Stimulated activated CD4-positive, alpha-beta T cell treated with anti-CD3 and anti-CD28 coated beads, Interleukin-4, amount 100 ng/mL, for 1 hour (primary cell): ENCODE data around the gene CCND1.
"Not testable (repeated sequence)": the region's sequence is repeated elsewhere in the genome, so short reads cannot be mapped to it uniquely, and the experiment has no call there.

ENCODE experiments used
- DNase-seq: peaks from one replicate; pipeline ENCODE4 v3.0.0-alpha.2; 2020

CCND1 gene

DNA sequence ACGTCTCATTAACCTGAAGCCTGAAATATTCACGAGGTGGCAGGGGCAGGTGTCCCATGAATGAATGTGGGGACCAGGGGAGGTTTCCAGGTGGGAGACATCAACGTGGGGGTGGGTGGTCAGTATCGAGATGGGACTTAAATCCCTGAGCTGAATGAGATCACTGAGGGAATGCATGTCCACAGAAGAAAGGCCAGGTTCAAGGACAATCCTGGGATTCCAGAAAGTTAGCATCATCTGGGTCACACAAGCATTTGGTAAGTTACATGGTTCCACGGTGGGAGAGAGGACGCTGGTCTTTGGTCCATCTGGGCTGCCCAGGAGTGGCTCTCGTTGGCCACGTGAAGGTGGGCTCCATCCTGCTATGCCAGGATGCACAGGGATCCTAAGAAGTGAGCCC is 22.7 kb upstream of the CCND1 start:
- no peak for DNase-seq

- no peak for DNase-seq
These were observed 20.2 kb upstream of the CCND1 start for GRCh38 chr11:69620683-69621290.

- not testable (repeated sequence) for DNase-seq
These were observed 18.8 kb upstream of the CCND1 start for GRCh38 chr11:69622097-69622681.

- no peak for DNase-seq
These were observed 16.7 kb upstream of the CCND1 start for GRCh38 chr11:69624293-69624692.

- no peak for DNase-seq
These were observed 15.5 kb upstream of the CCND1 start for GRCh38 chr11:69625476-69625875.

- DNase-seq: no peak
These were observed 13.4 kb upstream of the CCND1 start for GRCh38 chr11:69627551-69627950.

GRCh38 chr11:69630017-69630416 is 10.9 kb upstream of the CCND1 start:
- DNase-seq: no peak

- DNase-seq: no peak
These were observed 10.5 kb upstream of the CCND1 start for GRCh38 chr11:69630424-69630823.

DNA sequence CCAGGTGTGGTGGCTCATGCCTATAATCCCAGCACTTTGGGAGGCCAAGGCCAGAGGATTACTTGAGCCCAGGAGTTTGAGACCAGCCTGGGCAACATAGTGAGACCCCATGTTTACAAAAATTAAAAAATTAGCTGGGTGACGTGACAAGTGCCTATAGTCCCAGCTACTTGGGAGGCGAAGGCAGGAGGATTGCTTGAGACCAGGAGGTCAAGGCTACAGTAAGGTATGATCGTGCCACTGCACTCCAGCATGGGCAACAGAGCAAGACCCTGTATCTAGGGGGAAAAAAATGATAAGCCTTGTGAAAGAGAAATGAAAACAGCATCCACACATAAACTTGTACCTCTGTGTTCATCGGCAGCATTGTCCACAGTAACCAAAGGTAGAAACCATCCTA is 8.1 kb upstream of the CCND1 start:
- DNase-seq: no peak

- no peak for DNase-seq
These were observed 6.9 kb upstream of the CCND1 start for GRCh38 chr11:69634069-69634468.

DNA sequence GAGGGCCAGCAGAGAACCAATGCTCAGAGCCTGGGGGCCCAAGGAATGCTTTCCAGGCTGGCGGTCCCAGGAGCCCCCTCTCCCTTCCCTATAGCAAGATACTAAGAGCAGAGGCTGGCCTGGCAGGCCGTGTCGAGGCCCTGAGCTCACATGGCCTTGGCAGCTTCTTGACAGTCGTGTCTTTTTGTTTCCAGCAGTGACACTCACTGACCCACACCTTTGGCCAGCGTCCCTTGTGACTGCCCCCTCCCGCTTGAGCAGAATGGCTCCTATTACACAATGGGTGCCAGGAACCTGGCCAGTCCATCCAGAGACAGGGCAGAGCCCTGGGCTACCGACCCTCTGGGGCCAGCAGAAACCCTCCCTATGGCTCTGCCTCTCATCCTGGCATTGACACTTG is 6.4 kb upstream of the CCND1 start:
- no peak for DNase-seq

- DNase-seq: no peak
These were observed 5.8 kb upstream of the CCND1 start for GRCh38 chr11:69635195-69635594.

- no peak for DNase-seq
These were observed 5.0 kb upstream of the CCND1 start for GRCh38 chr11:69635804-69636511.

DNA sequence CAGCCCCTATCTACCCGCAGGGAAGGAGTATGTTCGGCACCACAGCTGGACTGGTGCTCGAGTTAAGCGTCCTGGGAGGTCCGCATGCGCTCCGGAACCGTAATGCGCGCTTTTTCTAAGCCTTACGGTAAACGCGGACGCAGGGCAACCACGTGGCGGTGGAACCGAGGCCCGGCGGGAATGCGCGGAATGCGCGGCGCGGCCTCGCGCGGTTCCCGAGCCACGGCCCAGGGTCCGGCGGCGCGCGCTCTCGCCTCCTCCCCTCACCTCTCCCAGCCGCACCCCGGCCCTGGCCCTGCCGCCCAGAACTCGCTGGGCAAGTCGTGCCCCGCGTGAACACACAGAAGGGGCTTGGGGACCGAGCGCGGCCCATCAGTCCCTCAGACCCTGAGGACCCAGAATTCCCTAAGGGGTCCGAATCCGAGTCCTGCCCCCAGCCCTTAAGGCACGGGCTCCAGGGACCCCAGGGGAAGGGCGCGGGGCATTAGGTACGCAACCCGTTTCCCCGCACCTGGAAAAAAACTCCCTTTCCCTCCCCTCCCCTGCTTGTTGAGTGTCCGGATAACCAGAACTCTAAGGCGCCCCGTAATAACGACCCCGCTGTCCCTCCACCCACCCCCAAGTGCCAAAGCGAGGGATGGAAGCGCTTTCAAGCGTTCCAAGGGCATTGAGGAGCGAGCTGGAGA is 4.3 kb upstream of the CCND1 start:
- DNase-seq: no peak

DNA sequence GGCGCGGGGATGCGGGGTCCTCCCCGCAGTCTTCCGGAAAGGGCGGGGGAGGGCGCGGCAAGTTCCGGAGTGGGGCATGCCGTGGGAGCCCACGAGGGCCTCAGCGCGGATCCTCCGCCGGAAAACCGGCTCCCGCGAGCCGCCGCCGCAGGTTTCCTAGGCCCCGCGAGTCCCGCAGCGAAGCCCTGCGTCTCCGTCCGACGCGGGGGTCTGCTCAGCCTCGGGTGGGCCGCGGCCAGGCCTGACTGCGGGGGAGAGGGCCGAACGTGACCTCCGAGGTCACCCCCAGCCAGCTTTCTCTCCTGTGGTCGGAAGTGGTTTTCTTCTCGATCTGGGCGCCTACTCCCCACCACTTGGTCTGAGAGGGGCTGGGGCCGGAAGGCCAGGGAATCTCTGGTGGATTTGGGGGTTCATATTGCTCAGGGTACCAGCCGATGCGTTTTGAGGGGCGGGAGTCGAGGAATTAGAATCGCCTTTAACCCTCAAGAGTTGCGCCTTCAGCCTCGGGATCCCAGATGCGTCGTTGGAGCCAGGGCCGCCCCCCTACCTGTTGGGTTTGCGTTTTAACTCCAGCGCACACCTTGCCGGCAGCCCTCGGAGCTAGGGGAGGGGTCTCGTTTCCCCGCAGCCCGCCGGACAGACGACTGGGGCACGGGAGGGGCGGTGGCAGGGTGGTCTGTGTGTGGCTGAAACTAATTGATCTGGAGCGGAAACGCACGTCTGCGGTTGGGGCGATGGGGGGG is 3.6 kb upstream of the CCND1 start:
- DNase-seq: no peak

DNA sequence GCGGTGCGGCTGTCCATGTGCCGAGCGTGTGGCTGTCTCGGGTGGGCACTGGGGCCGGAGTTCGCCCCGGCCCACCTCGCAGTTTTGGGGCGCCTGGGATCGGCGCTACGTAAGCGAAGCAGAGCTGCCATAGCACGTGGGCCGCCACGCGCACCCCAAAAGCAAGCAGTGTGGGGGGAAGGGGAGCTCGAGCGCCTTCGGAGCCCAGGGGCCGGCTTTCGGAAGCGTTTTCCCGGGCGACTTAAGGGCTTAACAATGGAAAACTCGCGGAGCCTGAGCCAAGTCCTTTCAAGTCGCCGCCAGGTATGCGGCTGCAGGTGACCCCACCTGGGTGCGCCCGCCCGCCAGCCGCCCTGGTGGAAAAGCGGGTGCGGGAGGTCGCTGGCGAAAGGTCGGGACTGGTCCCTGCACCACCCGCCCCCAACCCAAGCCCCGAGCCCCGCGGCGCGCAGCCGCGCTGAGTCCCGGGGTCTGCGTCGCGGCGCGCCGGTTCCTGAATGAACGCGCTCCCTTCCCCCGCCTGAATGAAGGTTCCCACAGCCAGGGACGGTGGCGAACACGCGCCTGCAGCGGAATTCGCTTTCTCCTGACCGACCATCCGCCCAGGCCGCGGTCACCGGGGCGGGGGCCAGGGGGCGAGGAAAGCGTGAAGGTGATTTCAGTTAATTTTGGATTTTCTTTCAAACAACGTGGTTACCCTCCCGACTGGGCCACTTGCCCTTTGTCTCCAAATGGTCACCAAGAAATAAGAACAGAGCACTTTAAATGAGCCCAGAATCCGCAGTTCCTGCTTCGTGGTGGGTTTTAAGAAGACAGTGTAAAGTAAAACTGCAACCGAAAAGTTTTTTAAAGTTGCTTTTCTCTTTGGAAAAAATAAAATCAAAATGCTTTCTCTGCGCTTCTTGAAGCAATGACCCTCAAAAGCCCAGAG is 2.8 kb upstream of the CCND1 start:
- DNase-seq: no peak

GRCh38 chr11:69638941-69639681 is 1.8 kb upstream of the CCND1 start:
- DNase-seq: no peak

- DNase-seq: no peak
These were observed 1.1 kb upstream of the CCND1 start for GRCh38 chr11:69639831-69640230.

GRCh38 chr11:69640260-69640994 is 529 bp upstream of the CCND1 start:
- DNase-seq: no peak
